Thoracic aorta (tissue), 2 donors: ENCODE results near the gene PCYOX1L. TPM values are rescaled to one million over a fixed set of nuclear protein-coding genes. Genes with fewer than 3 reads are reported as not detected.
A peak's percentile ranks its signal among the peaks of the same experiment; 100 is the strongest.

Experiments
- ATAC-seq: fragments of 150-250 bp; one replicate; pipeline ENCODE4 v1.8.0; 2017; ENCODE audit warnings: low read depth; ENCODE audit not compliant: insufficient number of reproducible peaks, low FRiP score
- DNase-seq: peaks from one replicate; pipeline ENCODE4 v3.0.0-alpha.2; 2020; ENCODE audit warnings: low spot score
- H3K27ac ChIP-seq, 2 donors: fragments of 200-600 bp; sonication (generic); 1 replicate in 1 of 2; 2 replicates in 1 of 2; pipeline ENCODE4 v1.5.1; 2016; ENCODE audit warnings: mild to moderate bottlenecking in 2 of 2, moderate library complexity in 2 of 2
- H3K27me3 ChIP-seq: fragments of 200-600 bp; sonication (generic); replicated peaks from 2 replicates; pipeline ENCODE4 v1.6.0; 2016; ENCODE audit warnings: mild to moderate bottlenecking; ENCODE audit not compliant: insufficient read depth
- H3K36me3 ChIP-seq: fragments of 200-600 bp; sonication (generic); one replicate; pipeline ENCODE4 v1.5.1; 2016
- H3K4me1 ChIP-seq, 2 donors: fragments of 200-600 bp; sonication (generic); 1 replicate in 1 of 2; 2 replicates in 1 of 2; pipeline versions ENCODE4 v1.5.1 to v1.6.0; 2016; ENCODE audit warnings: low read depth in 2 of 2, mild to moderate bottlenecking in 1 of 2; ENCODE audit not compliant: control insufficient read depth in 1 of 2
- H3K4me3 ChIP-seq: fragments of 200-600 bp; sonication (generic); 2 replicates; pipeline ENCODE4 v1.5.1; 2016; ENCODE audit warnings: mild to moderate bottlenecking
- H3K9me3 ChIP-seq: fragments of 200-600 bp; sonication (generic); 2 replicates; pipeline ENCODE4 v1.5.1; 2016
- CTCF ChIP-seq: fragments of 200-600 bp; sonication (generic); IDR thresholded peaks from one replicate; pipeline ENCODE4 v1.5.1; 2019; ENCODE audit warnings: antibody characterized with exemption
- total RNA-seq, 2 donors: library from RNA; depleted of rRNA; stranded (reverse); fragments of >200 nt; gene quantifications; one replicate each; pipeline versions ENCODE4 v1.1.0 to v1.2.3, GENCODE V29; 2016

Gene PCYOX1L
- total RNA-seq, 2 donors from 2014 or later, result 7.3 to 7.8 TPM

GRCh38 chr5:149355688-149356087 lies 2.2 kb upstream of the PCYOX1L start:
- Histone ChIP-seq H3K9me3 (no peaks in the 10 kb centered on the region), H3K4me3 (no peak overlapping the region), H3K4me1 (peaks cover 4 to 14% of the 10 kb centered on the region in 2 donors), H3K27me3 (no peaks in the 10 kb centered on the region), H3K36me3 (peaks cover 5% of the 10 kb centered on the region), H3K27ac (no peak overlapping the region)
- no peak for ATAC-seq
- DNase-seq, result no peak
- TF ChIP-seq CTCF, result no peak

GRCh38 chr5:149356391-149356790 lies 1.5 kb upstream of the PCYOX1L start:
- DNase-seq, result no peak
- no peak for TF ChIP-seq CTCF
- peaks cover 4 to 14% of the 10 kb centered on the region in 2 donors for H3K4me1 ChIP-seq
- no peak overlapping the region for H3K27ac ChIP-seq
- H3K27me3 ChIP-seq, result no peaks in the 10 kb centered on the region
- no peak overlapping the region for H3K4me3 ChIP-seq
- no peaks in the 10 kb centered on the region for H3K9me3 ChIP-seq
- no peak for ATAC-seq
- no peaks in the 10 kb centered on the region for H3K36me3 ChIP-seq

GRCh38 chr5:149358294-149358651 lies 427 bp downstream of the PCYOX1L start:
- ATAC-seq (no peak), DNase-seq (no peak)
- H3K4me3 ChIP-seq, result peak overlapping the region; percentile 87
- peaks cover 4 to 14% of the 10 kb centered on the region in 2 donors for H3K4me1 ChIP-seq
- no peaks in the 10 kb centered on the region for H3K27me3 ChIP-seq
- H3K9me3 ChIP-seq, result no peaks in the 10 kb centered on the region
- no peak for TF ChIP-seq CTCF
- H3K36me3 ChIP-seq, result no peaks in the 10 kb centered on the region
- H3K27ac ChIP-seq, result peak overlapping the region; percentile 44 to 63

- no peaks in the 10 kb centered on the region for H3K27me3 ChIP-seq
- H3K27ac ChIP-seq, result no peak overlapping the region
- H3K36me3 ChIP-seq, result no peaks in the 10 kb centered on the region
- DNase-seq (no peak), ATAC-seq (no peak)
- TF ChIP-seq CTCF, result no peak
- peaks cover 4 to 14% of the 10 kb centered on the region in 2 donors for H3K4me1 ChIP-seq
- H3K4me3 ChIP-seq, result no peak overlapping the region
- H3K9me3 ChIP-seq, result no peaks in the 10 kb centered on the region
Observed at GRCh38 chr5:149358868-149359495, 1.1 kb downstream of the PCYOX1L start.

GRCh38 chr5:149360272-149360671 lies 2.4 kb downstream of the PCYOX1L start:
- peaks cover 4 to 14% of the 10 kb centered on the region in 2 donors for H3K4me1 ChIP-seq
- no peaks in the 10 kb centered on the region for H3K9me3 ChIP-seq
- H3K27ac ChIP-seq, result no peak overlapping the region
- H3K4me3 ChIP-seq, result no peak overlapping the region
- no peak for DNase-seq
- no peaks in the 10 kb centered on the region for H3K27me3 ChIP-seq
- no peaks in the 10 kb centered on the region for H3K36me3 ChIP-seq
- no peak for ATAC-seq
- TF ChIP-seq CTCF, result no peak
